HG02642 (cell line): Measurements from ENCODE around the gene MTUS2.
"Not testable (repeated sequence)": the region's sequence is repeated elsewhere in the genome, so short reads cannot be mapped to it uniquely, and the experiment has no call there.

Source experiments
- ATAC-seq: cut with Tn5 transposase; IDR thresholded peaks from one replicate; pipeline ENCODE4 v1.9.1; 2021; ENCODE audit warnings: mild to moderate bottlenecking; ENCODE audit not compliant: unreplicated experiment, poor library complexity

Gene MTUS2

DNA sequence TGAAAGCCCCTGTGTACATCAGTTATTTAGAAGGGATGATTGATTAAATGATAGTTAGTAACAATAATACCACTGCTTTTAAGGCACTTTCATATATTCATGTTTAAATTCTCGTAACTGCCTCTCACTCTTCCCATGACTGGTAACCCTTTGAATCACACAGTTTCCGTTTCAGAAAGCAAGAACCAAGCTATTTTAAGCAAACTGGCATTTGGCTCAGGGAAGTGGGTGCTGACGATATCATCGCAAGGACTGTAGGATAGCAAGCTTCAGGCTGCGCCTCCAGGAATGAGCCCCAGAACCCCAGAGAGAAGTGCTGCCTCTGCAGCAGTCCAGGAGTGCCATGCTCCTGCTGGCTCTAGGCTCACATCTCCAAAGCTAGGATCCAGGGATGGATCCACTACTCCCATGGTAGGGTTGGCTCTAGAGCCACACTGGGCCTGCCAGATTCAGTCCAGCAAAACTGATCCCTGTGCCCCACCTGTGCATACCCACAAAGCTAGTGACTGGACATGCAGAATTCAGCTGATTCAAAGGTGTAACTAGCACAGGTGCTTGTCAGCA is 461.9 kb downstream of the MTUS2 start:
- ATAC-seq: no peak

- ATAC-seq: no peak
Measured at GRCh38 chr13:29284726-29285125, 464.6 kb downstream of the MTUS2 start.

GRCh38 chr13:29287237-29287636 is 467.1 kb downstream of the MTUS2 start:
- no peak for ATAC-seq

- ATAC-seq: no peak
Measured at GRCh38 chr13:29292045-29292444, 471.9 kb downstream of the MTUS2 start.

DNA sequence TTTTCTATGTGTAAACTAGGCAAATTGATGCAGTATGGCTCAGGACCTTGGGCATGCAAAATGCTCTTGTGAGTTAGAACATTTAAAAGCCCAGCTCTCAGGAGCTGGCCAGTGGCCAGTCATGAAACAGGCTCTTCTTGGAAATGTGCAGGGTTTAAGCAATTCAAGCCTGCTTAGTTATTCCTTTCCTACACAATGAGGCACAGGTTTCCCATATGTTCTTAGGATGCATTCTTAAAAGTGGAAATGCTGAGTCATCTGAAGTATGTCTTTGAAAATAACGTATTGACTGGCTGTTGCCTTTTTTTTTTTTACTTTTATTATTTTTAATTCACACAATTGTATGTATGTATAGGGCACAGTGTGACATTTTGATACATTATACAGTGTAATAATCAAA is 474.7 kb downstream of the MTUS2 start:
- ATAC-seq: no peak

DNA sequence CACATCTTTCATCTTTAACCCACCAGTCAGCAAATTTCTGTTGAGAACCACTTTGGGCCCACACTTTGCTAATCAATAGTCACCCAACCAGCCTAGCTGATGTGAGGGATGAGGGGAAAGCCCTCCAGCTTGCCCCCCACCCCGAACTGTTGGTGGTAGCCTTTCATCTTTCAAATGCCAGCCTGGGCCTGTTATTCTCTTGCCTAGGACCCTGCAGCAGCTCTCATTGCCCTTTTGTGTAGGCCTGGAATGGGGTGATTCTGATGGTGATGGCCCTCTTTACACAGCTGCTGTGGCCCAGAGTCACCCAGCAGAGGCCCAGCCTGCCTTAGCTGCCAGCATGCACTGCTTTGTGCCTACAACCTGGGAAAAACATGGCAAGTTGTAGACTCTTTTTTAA is 480.9 kb downstream of the MTUS2 start:
- ATAC-seq: no peak

- ATAC-seq: no peak
Measured at GRCh38 chr13:29304148-29304547, 484.0 kb downstream of the MTUS2 start.

GRCh38 chr13:29310806-29311205 is 490.7 kb downstream of the MTUS2 start:
- no peak for ATAC-seq

DNA sequence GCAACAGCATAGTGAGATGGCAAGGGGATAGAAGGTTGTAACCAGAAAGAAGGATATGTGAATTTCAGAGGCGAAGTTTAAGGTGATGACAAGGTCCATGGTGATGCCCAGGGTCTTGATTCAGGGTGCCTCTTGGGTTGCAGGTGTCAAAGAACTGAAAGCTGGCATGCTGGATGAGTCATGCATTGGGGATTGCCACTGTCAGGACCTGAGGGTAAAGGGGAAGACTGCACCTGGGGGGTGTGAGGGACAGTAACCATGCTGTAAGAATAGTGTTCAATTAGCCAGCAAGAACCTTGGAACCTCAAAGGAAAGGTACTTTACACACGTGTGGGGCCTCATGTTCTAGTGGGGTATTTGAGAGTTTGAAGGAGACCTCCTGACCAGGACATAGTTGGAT is 495.7 kb downstream of the MTUS2 start:
- ATAC-seq: no peak

GRCh38 chr13:29317828-29318227 is 497.7 kb downstream of the MTUS2 start:
- no peak for ATAC-seq

DNA sequence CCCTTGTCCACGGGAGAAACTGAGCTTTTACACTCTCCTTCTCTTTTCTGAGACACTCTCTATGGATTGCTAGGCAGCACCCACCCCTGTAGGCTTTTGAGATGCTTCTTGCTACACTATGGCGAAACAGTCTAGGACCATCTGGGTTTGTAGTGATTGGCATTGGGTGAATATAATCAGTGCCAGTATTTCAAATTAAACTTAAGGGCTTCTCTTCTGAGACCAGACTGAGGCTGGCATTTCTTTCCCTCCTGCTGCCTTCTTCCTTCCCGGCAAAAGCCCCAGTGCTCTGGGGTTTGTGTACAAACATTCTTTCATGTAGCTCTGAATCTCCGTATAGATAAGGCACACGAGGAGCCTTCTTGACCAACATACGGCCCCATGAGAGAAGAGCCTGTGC is 498.6 kb downstream of the MTUS2 start:
- no peak for ATAC-seq

DNA sequence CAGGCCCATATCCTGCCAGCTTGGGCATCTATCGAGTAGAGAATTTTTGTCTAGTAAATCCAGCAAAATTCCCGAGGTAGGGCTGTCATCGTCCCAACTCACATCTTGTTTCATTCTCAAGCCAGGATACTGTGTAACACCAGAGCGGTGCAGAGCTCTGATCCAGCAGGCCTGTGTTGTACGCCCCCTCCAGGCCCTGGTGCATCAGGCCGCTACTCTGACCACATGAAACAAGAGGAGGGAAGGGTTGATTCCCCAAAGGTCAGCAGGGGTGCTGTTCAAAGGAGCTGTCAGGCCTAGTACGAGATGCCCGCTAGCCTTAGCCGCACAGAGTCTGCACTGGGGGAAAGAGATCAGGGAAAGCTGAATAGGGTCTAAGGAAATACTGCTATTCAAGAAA is 499.3 kb downstream of the MTUS2 start:
- no peak for ATAC-seq

DNA sequence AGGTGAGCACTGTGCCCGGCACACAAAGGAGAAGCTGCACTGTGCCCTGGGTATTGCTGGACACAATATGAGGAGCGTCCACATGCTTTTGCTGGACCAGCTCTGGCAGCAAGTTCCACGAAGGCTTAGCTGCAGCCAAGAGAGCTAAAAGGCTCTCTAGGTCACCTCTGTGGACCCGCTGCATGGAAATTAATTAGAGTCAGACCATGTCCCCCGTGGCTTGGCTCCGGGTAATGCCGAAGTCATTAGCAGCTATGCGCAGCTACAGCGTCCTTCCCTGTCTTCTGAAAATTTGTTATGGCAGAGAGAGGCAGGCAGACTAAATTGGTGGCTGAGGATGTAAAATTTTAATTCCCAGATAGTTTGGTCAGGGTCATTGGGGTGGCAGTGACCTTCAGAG is 503.8 kb downstream of the MTUS2 start:
- ATAC-seq: no peak

DNA sequence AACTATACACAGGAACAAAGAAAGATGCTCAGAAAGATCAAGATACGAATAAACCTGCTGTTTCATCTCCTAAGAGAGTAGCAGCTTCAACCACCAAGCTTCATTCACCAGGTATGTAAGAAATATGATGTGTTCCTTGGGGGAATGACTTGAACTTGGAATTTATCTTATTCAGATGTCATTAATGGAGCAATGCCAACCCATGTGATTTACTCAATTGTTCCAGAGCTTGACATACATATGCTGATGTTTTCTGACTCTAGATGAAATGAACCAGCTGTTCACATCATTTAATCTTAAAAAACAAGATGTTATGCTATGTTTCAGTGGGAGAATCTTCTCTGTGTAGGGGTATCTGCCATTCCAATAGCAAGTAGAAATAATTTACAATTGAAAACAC is 504.5 kb downstream of the MTUS2 start:
- ATAC-seq: no peak

- ATAC-seq: no peak
Measured at GRCh38 chr13:29328501-29328900, 508.4 kb downstream of the MTUS2 start.

GRCh38 chr13:29336356-29336755 is 516.2 kb downstream of the MTUS2 start:
- no peak for ATAC-seq

GRCh38 chr13:29339386-29340272 is 519.5 kb downstream of the MTUS2 start:
- ATAC-seq: no peak

GRCh38 chr13:29345860-29346582 is 525.9 kb downstream of the MTUS2 start:
- ATAC-seq: not testable (repeated sequence)

DNA sequence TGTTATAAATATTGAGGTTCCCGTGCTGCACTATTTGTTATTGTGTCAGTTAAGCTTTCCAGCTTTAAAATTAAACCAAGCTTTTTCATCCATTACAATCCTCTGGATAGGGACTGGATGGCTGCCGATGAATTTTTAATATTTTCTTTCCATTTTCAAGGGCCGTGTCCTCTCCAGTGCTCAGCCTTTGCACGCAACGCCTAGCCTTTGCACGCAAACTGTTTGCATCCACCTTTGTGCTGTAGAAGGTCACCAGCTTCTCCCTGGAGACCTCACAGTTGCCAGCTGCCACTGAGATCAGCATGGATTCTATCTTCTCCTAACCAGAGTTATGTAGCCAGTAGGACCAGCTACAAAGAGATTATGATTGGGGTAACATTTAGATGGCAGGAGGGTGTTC is 534.9 kb downstream of the MTUS2 start:
- ATAC-seq: no peak

- no peak for ATAC-seq
Measured at GRCh38 chr13:29359181-29359580, 539.0 kb downstream of the MTUS2 start.

GRCh38 chr13:29361716-29362115 is 541.6 kb downstream of the MTUS2 start:
- no peak for ATAC-seq
